ENCODE data around the gene NRG3.

NRG3 gene

DNA sequence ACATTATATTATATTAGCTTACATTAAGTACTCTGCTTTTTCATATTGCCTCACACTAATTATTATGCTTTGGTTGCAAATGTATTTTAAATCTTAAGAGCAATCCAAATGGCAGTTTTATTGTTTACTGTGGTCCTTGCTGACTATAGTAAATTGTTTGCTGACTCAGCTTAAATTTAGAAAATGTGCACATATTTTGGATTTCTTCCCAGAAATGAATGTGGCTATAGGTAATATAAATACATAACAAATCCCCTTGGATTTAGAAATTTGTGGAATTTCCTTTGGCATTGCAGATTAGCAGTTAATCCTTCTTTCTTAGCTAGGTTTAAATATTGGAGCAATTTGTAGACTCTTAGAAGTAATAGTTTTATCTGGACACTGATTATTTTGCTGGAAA, 565.8 kb downstream of the NRG3 start:
- TF ChIP-seq, protein P1, sequence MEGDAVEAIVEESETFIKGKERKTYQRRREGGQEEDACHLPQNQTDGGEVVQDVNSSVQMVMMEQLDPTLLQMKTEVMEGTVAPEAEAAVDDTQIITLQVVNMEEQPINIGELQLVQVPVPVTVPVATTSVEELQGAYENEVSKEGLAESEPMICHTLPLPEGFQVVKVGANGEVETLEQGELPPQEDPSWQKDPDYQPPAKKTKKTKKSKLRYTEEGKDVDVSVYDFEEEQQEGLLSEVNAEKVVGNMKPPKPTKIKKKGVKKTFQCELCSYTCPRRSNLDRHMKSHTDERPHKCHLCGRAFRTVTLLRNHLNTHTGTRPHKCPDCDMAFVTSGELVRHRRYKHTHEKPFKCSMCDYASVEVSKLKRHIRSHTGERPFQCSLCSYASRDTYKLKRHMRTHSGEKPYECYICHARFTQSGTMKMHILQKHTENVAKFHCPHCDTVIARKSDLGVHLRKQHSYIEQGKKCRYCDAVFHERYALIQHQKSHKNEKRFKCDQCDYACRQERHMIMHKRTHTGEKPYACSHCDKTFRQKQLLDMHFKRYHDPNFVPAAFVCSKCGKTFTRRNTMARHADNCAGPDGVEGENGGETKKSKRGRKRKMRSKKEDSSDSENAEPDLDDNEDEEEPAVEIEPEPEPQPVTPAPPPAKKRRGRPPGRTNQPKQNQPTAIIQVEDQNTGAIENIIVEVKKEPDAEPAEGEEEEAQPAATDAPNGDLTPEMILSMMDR (IDR thresholded peaks at IDR 0.05; ENCODE audit: low read length, missing control alignments), result no peak
- H3K4me3 ChIP-seq (replicated peaks; ENCODE audit: low read depth, low read length), result no peak overlapping the region
- no peak for DNase-seq (ENCODE audit: low read depth)

DNA sequence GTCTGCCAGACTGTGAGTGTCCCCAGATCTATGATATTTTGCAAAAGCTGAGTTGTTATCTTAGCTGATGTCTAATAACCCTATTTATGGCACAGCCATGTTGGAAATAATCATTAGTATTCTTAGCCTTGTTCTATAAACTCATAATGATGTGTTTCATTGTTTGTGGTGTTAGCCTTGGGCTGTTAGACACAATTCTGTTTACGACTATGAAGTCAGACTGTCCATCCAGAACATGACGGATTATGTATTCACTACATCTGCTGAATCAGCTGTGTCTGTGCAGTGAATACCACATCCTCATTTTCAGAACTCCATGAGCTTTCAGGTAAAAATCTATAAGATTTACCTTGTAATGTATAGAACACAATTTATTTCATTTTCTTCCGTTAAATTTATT, 577.1 kb downstream of the NRG3 start:
- no peak for DNase-seq (ENCODE audit: low read depth)
- H3K4me3 ChIP-seq (replicated peaks; ENCODE audit: low read depth, low read length), result no peak overlapping the region
- TF ChIP-seq, protein P1 (IDR thresholded peaks at IDR 0.05; ENCODE audit: low read length, missing control alignments), result no peak

DNA sequence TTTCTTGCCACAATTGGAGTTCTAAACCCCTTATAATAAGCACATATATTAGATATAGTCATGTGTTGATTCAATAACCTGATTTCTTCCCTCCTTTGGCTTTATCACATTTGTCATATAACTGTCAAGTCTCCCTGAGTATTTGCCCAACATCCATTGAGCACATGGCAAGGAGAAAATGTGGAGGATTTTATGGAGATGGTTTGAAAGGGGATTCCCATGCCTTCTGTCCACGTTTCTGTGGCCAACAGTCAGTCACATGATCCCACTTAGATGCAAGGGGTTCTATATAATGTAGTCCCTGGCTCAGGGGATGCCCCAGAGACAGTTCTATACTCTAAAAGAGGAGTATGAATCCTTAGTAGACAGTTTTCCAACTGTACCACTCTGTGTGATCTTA, 577.7 kb downstream of the NRG3 start:
- no peak overlapping the region for H3K4me3 ChIP-seq (replicated peaks; ENCODE audit: low read depth, low read length)
- no peak for DNase-seq (ENCODE audit: low read depth)
- TF ChIP-seq, protein P1 (IDR thresholded peaks at IDR 0.05; ENCODE audit: low read length, missing control alignments), result no peak

DNA sequence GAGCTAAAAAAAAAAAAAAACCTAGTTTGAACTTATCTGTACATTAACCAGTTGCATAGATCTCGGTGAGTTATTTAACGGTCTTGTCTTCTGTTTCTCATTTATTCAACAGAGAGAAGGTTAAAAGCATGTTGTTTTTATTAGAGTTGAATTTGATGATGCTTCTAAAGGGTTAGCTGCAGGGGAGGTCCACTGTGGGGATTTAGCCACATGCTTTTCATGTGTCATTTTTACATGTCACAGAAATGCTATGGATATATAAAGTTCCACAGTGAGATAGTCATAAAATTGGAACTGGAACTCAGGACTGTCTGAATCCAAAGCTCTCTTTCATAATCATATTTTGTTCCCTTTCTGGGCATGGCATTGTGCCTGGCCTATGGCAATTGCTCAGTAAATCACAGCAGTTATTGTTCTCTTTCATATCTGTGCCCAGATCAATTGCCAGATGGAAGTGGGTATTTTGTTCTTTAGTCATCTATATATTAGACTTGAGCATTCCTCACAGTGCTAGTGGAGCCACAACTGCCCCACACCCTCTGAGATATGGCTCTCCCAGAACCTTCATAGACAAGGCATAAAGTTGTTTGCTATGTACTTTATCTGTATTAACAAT, 578.8 kb downstream of the NRG3 start:
- TF ChIP-seq, protein P1 (IDR thresholded peaks at IDR 0.05; ENCODE audit: low read length, missing control alignments), result no peak
- DNase-seq (ENCODE audit: low read depth), result no peak

DNA sequence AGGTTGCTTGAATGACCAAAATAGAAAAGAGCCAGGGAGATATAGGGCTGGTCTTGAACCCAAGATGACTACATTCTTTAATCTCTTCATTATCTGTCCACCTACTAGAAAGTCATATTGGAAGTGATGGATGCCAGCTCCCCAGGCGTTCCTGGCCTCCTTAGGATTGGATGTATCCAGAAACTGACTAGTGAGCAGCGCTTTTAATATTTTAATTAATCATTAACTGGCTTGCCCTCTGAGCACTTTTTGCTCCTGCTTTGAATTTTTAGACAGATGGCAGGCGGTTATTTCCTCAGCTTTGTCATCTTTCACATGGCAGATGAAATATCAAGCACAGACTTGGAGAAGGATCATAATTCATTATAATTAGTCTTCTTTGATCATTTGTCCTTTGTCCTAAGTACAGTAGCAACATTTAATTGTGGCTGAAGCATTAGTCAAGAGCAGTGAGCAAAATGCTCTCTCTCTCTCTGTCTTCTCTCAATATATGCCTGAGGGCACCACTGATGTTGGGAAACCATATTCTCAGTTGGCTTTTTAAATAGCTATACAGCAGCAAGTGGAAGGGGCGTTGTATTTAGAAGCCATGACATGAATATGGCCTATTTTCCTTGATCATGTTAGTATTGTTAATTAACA, 588.0 kb downstream of the NRG3 start:
- DNase-seq (ENCODE audit: low read depth), result no peak

More for the DNA sequence above, 578.8 kb downstream of the NRG3 start:
- no peak overlapping the region for H3K4me3 ChIP-seq (replicated peaks; ENCODE audit: low read depth, low read length)

DNA sequence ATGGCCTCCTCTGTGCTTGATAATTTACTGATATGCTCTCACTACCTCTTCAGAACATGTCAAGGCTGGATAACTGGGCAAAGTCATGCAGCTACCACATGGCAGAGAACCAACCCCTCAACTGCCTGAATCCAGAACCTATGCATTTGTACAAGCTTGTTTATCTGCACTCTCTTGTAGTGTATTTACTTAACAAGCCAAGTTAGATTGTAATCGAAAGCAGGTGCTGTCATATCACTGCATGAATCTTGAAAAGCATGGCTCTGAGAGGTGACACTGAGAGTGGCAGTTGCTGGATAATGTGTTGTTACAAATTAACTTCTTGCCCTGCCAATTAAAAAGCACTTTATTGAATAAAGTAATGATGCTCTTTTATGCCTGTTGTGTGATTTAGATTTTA, 588.6 kb downstream of the NRG3 start:
- H3K4me3 ChIP-seq (replicated peaks; ENCODE audit: low read depth, low read length), result no peak overlapping the region
- DNase-seq (ENCODE audit: low read depth), result no peak
- TF ChIP-seq, protein P1 (IDR thresholded peaks at IDR 0.05; ENCODE audit: low read length, missing control alignments), result no peak

More for the DNA sequence above, 588.0 kb downstream of the NRG3 start:
- TF ChIP-seq, protein P1 (IDR thresholded peaks at IDR 0.05; ENCODE audit: low read length, missing control alignments), result no peak
- no peak overlapping the region for H3K4me3 ChIP-seq (replicated peaks; ENCODE audit: low read depth, low read length)

All from fibroblast of pulmonary artery (primary cell).